ENCODE measurements around the gene HMX1.

DNA sequence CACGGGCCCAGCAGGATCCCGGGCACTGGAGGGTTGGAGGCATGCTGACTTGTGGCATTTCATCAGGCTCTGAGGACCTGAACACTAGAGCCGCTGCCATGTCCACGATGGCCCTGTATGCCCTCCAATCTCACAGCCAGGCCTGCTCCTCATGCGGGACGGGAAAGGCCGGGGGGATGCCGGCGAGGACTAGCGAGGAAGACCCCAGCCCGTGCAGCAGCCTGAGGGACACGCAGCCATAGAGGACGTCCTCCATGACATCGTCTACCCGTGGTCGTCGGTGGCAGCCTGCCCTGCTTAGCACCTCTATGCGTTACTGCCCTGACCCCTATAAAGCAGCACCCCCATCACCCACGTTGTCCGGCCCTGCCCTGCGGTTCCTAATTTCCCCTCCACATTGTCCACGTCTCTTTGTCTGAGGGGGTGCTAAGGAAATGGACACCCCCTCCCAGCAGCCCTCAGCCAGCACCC lies 32.6 kb downstream of the HMX1 start:
- TF ChIP-seq, protein P1, sequence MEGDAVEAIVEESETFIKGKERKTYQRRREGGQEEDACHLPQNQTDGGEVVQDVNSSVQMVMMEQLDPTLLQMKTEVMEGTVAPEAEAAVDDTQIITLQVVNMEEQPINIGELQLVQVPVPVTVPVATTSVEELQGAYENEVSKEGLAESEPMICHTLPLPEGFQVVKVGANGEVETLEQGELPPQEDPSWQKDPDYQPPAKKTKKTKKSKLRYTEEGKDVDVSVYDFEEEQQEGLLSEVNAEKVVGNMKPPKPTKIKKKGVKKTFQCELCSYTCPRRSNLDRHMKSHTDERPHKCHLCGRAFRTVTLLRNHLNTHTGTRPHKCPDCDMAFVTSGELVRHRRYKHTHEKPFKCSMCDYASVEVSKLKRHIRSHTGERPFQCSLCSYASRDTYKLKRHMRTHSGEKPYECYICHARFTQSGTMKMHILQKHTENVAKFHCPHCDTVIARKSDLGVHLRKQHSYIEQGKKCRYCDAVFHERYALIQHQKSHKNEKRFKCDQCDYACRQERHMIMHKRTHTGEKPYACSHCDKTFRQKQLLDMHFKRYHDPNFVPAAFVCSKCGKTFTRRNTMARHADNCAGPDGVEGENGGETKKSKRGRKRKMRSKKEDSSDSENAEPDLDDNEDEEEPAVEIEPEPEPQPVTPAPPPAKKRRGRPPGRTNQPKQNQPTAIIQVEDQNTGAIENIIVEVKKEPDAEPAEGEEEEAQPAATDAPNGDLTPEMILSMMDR (IDR thresholded peaks at IDR 0.05; ENCODE audit: extremely low read depth in 1 of 2, insufficient read depth in 1 of 2, low read depth in 1 of 2, low read length in 2 of 2): no peak
- TF ChIP-seq GATA2 (IDR thresholded peaks at IDR 0.05; ENCODE audit: insufficient read depth, insufficient read length, low read depth, low read length): no peak
- no peak for TF ChIP-seq POLR2AphosphoS5 (IDR thresholded peaks at IDR 0.05; ENCODE audit: insufficient read depth, low read depth, low read length)
- no peak for TF ChIP-seq POLR2A (IDR thresholded peaks at IDR 0.05; ENCODE audit: low read depth, low read length)
